LNCAP (cell line): ENCODE data around the gene ARHGEF6.

Experiments
- TF ChIP-seq, protein P1 (sequence below): fragments of 450-650 bp; IDR thresholded peaks from 2 replicates; pipeline ENCODE4 v1.5.1; 2017; ENCODE audit warnings: mild to moderate bottlenecking

ARHGEF6 gene

DNA sequence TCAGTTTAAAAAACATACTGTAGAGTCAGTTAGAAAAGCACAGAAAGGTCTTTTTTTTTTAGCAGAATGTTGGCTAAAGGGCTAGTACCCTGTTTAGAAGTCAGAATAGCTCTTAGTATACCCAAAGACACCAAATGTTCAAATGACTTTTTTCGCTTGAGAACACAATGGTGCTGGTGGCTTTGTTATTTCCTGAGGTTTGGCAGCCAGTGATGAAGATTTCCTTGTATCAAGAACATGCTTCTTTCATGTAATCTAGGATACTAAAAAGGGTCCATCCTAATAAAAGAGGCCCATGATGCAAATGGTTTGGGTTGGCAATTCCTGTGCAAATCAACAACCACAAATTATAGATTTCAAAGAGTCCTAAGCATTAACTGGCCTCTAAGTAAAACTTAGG is 153.8 kb downstream of the ARHGEF6 start:
- TF ChIP-seq, protein P1, sequence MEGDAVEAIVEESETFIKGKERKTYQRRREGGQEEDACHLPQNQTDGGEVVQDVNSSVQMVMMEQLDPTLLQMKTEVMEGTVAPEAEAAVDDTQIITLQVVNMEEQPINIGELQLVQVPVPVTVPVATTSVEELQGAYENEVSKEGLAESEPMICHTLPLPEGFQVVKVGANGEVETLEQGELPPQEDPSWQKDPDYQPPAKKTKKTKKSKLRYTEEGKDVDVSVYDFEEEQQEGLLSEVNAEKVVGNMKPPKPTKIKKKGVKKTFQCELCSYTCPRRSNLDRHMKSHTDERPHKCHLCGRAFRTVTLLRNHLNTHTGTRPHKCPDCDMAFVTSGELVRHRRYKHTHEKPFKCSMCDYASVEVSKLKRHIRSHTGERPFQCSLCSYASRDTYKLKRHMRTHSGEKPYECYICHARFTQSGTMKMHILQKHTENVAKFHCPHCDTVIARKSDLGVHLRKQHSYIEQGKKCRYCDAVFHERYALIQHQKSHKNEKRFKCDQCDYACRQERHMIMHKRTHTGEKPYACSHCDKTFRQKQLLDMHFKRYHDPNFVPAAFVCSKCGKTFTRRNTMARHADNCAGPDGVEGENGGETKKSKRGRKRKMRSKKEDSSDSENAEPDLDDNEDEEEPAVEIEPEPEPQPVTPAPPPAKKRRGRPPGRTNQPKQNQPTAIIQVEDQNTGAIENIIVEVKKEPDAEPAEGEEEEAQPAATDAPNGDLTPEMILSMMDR: no peak

DNA sequence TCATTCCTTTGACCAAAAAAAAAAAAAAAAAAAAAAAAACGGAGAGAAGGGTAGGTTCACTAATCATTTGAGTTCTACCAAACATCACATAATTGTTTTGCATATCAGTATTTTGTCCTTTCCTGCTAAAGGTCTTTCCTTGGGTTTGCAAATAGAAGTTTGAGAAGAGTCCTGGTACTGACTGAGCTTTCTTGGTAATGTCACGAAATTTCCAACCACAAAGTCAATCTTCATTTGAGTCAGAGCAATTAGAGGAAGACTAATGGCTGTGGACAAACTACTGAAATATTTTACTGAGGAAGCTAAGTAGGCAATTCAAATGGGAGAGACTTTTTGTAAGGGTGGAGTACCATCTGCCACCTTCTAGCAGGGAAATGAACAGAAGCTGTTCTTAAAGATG is 154.5 kb downstream of the ARHGEF6 start:
- TF ChIP-seq, protein P1: no peak

DNA sequence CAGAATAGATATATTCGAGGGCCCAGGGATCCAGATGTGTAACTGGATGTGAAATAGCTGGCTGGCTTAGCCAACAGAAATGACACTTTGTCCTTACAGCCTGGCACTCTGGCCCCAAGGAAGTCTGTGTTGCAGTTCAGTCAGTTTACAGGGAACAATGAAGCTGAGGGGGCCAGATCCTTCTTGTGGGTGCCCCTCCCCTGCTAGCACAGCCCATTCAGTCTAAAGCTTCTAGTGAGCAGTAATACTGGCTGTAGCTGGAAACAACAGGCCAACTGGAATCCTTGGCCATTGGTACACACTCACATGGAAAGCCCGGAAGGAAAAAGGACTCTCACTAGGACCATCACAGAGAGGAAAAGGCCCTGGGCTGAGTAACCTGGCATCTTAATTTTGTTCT is 155.5 kb downstream of the ARHGEF6 start:
- TF ChIP-seq, protein P1: no peak

DNA sequence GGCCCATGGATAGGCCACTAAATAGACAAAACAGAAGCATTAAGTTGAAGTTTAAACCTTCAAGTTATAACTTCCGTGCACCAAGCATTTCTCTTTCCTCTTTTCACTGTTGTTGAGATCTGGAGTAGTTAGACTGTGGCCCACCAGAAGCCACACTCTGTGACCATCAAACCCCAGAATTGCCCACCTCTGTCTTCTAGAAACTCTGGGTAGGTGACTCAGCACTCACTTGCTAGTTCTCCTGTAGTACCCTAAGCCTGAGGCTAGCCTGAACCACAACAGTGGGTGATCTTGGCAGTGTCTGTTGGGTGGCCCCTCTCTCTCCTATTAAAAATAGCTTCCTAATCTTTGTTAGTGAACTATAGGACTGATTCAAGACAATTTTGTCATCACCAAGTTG is 157.3 kb downstream of the ARHGEF6 start:
- TF ChIP-seq, protein P1: no peak

DNA sequence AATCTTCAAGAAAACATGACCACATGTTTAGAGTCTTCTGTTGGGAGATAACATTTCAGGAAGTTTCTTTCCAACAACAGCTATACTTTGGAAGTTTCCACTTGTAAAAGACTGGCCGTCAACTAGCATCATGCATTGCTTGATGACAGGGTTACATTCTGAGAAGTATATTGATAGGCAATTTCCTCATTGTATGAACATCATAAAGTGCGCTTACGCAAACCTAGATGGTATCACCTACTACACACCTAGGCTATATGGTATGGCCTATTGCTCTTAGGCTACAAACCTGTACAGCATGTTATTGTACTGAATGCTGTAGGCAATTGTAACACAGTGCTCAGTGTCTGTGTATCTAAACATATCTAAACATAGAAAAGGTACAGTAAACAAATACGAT is 158.2 kb downstream of the ARHGEF6 start:
- TF ChIP-seq, protein P1: no peak

DNA sequence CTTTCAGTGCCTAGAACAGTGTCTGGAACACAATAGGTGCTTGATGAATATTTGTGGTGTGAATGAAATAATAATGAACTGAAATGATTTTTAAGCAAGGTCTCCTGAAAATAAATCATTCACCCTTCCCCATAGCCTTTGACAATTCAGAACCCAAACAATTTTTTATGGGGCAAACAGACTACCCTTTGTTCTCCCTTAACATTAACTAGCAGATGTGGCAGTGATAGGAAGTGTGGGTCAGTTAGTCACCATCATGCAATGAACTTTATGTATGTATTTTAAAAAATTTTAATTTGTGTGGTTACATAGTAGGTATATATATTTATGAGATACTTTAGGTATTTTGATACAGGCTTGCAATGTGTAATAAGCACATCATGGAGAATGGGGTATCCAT is 160.0 kb downstream of the ARHGEF6 start:
- TF ChIP-seq, protein P1: no peak

DNA sequence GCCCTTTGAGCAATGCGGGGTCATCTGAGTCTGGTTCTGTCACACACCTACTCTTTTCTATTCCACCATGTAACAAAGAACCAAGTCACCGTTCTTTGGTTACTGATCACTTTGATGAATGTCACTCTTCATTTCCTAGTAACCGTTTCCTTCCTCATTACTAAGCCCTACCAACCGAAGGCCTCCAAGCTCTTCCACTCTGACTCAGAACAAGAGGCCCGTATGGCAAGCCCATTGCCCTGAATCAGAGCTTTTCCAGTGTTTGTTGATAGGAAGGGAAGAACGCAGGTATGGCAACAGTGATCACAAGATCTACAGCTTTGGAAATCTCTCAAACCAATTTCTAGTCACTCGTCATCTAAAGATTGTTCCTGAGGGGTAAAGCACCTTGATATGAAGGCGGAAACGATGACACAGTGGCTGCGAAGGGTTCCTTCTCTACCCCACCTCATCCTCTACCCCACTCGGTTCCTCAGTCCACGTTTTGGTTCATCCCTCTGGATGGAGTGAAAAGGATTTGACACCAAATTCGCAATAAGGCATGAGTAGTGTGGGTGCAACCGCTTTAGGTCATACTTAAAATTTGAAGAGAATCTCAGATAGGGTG is 160.7 kb downstream of the ARHGEF6 start:
- TF ChIP-seq, protein P1: no peak

DNA sequence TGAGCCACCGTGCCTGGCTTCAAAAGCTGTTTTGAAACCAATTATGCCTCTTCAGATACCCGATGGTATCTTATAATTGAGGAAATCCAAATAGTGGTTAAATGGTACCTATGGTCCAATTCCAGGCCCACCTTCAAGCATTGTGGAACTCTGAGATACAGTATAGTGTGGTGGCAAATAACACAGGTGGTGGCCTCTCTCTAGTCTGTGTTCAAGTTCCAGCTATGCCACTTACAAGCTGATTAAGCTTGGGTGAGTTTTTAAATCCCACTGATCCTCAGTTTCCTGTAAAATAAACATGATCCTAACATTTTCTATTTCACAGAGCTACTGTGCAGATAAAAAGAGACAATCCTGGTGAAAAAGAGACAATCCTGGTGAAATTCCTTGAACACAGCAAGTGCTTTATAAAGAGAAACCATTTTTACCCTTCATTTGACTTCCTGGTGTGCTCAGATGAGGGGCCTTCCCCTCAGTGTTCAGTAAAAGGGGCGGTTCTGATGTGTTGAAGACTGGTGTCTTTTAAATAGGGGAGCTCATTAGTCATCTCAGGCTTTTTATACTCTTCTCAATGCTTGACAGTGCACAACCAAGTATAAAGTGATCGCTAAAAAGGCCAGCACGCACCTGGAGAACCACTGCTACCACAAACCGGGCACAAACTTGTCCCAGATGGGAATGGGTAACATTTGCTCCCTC is 163.6 kb downstream of the ARHGEF6 start:
- TF ChIP-seq, protein P1: no peak
